Esophagus muscularis mucosa (tissue), 4 donors: Measurements from ENCODE around the gene AREL1. TPM values are rescaled to one million over a fixed set of nuclear protein-coding genes. Genes with fewer than 3 reads are reported as not detected.

Experiments used
- DNase-seq: peaks from one replicate; pipeline ENCODE4 v3.0.0-alpha.2; 2017; ENCODE audit errors: extremely low spot score
- H3K27ac ChIP-seq, 4 donors: fragments of 200-600 bp; sonication (generic); replicated peaks in 1 of 4; 1 replicate in 3 of 4; 2 replicates in 1 of 4; pipeline ENCODE4 v1.5.1; 2016 to 2019; ENCODE audit warnings: mild to moderate bottlenecking in 1 of 4
- H3K27me3 ChIP-seq, 4 donors: fragments of 200-600 bp; sonication (generic); one replicate each; pipeline versions ENCODE4 v1.5.1 to v1.6.0; 2016 to 2019
- H3K36me3 ChIP-seq, 4 donors: fragments of 200-600 bp; sonication (generic); one replicate each; pipeline ENCODE4 v1.5.1; 2016 to 2019
- H3K4me1 ChIP-seq, 4 donors: fragments of 200-600 bp; sonication (generic); one replicate each; pipeline ENCODE4 v1.5.1; 2016 to 2019
- H3K4me3 ChIP-seq, 4 donors: fragments of 200-600 bp; sonication (generic); 1 replicate in 2 of 4; 2 replicates in 2 of 4; pipeline ENCODE4 v1.5.1; 2016 to 2019; ENCODE audit warnings: mild to moderate bottlenecking in 4 of 4, moderate library complexity in 1 of 4
- H3K9me3 ChIP-seq, 4 donors: fragments of 200-600 bp; sonication (generic); 1 replicate in 3 of 4; 2 replicates in 1 of 4; pipeline ENCODE4 v1.5.1; 2016 to 2019
- CTCF ChIP-seq, 3 experiments: fragments of 200-600 bp in 2 of 3; fragments of 450-650 bp in 1 of 3; sonication (generic) in 2 of 3; IDR thresholded peaks; one replicate each; pipeline ENCODE4 v1.5.1; 2017 to 2019; ENCODE audit warnings: antibody characterized with exemption in 3 of 3, mild to moderate bottlenecking in 2 of 3, moderate library complexity in 1 of 3
- EP300 ChIP-seq: sonication (generic); formaldehyde crosslinking; IDR thresholded peaks from one replicate; pipeline ENCODE4 v1.6.1; 2017; ENCODE audit warnings: antibody characterized with exemption
- POLR2A ChIP-seq: fragments of 450-650 bp; IDR thresholded peaks from one replicate; pipeline ENCODE4 v1.6.1; 2017; ENCODE audit warnings: antibody characterized with exemption, moderate library complexity, mild to moderate bottlenecking, low read depth
- POLR2AphosphoS5 ChIP-seq, 2 donors: sonication (generic); formaldehyde crosslinking; IDR thresholded peaks; one replicate each; pipeline ENCODE4 v1.6.1; 2017; ENCODE audit warnings: antibody characterized with exemption in 2 of 2
- WGBS: methylation state at CpG from one replicate; pipeline ENCODE4 v1.1.5; 2018; 5-methylcytosine and 5-hydroxymethylcytosine counted together
- intact Hi-C: fragments of 100-400 bp; cut with DNase I; formaldehyde crosslinking; loops from one replicate; pipeline ENCODE4 v1.15.1; 2023
- total RNA-seq, 4 donors: library from RNA; depleted of rRNA; stranded (reverse); fragments of >200 nt; gene quantifications; one replicate each; pipeline versions ENCODE4 v1.1.0 to v1.2.1, GENCODE V29; 2016

The AREL1 gene
- total RNA-seq, 4 donors from 2014 or later = 12.3 to 21.6 (median 16.2) TPM

- peak overlapping the region in 2 of 4 donors; percentile 19 to 54 for H3K27ac ChIP-seq
- intact Hi-C loops = no loop called here
- 75% methylated on average over 6 of the region's 6 CpGs for WGBS
These were observed 91.3 kb downstream of the AREL1 start for GRCh38 chr14:74621556-74621955.

GRCh38 chr14:74620923-74621322, 92.0 kb downstream of the AREL1 start:
- intact Hi-C loops = no loop called here
- H3K4me3 ChIP-seq = no peak overlapping the region
- H3K27ac ChIP-seq = peak overlapping the region; percentile 19 to 66 (median 59)
- TF ChIP-seq POLR2AphosphoS5 (IDR thresholded peaks at IDR 0.05) = no peak
- DNase-seq = no peak
- H3K4me1 ChIP-seq = peaks cover 31 to 52% (median 42%) of the 10 kb centered on the region in 4 donors
- no peaks in the 10 kb centered on the region for H3K9me3 ChIP-seq
- peaks cover 0 to 16% (median 0%) of the 10 kb centered on the region in 4 donors for H3K27me3 ChIP-seq
- H3K36me3 ChIP-seq = no peaks in the 10 kb centered on the region
- 96% methylated on average over 3 of the region's 3 CpGs for WGBS

More at GRCh38 chr14:74621556-74621955, 91.3 kb downstream of the AREL1 start:
- Histone ChIP-seq H3K9me3 (no peaks in the 10 kb centered on the region), H3K36me3 (no peaks in the 10 kb centered on the region), H3K4me3 (no peak overlapping the region), H3K27me3 (peaks cover 0 to 16% (median 0%) of the 10 kb centered on the region in 4 donors), H3K4me1 (peaks cover 31 to 47% (median 40%) of the 10 kb centered on the region in 4 donors)
- TF ChIP-seq POLR2AphosphoS5 (IDR thresholded peaks at IDR 0.05) (no peak), EP300 (no peak), CTCF (IDR thresholded peaks at IDR 0.05) (no peak)
- DNase-seq = no peak

GRCh38 chr14:74620497-74620921, 92.4 kb downstream of the AREL1 start:
- no peaks in the 10 kb centered on the region for H3K36me3 ChIP-seq
- H3K27me3 ChIP-seq = peaks cover 0 to 21% (median 0%) of the 10 kb centered on the region in 4 donors
- H3K9me3 ChIP-seq = no peaks in the 10 kb centered on the region
- 65% methylated on average over 2 of the region's 2 CpGs for WGBS
- no peak for DNase-seq
- H3K4me1 ChIP-seq = peaks cover 31 to 52% (median 42%) of the 10 kb centered on the region in 4 donors
- intact Hi-C loops = no loop called here
- no peak for TF ChIP-seq CTCF (IDR thresholded peaks at IDR 0.05)
- TF ChIP-seq EP300 = no peak
- no peak for TF ChIP-seq POLR2AphosphoS5 (IDR thresholded peaks at IDR 0.05)
- no peak for TF ChIP-seq POLR2A
- no peak overlapping the region for H3K4me3 ChIP-seq
- H3K27ac ChIP-seq = peak overlapping the region; percentile 54 to 66 (median 60)

DNA sequence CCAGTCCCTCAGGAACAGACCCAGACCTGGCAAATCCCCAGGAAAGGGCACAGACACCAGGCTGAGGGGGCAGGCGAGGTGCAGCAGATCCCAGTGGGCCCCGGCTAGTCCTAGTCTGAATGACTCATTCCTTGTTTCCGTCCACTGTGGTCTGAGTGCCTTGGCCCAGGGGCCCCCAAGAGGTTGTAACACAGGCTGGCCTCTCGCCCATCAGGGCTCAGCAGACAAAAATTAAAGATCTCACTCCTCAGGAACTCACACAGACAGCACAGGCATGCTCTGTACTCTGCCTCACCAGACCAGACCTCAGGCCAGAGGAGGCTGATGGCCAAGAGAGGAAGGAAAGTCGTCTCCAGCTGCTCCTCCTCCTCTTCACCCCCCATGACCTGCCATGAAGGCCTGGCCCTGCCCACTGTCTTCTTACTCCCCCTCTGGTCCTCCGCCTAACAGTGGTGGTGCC, 93.2 kb downstream of the AREL1 start:
- no peak for TF ChIP-seq CTCF (IDR thresholded peaks at IDR 0.05)
- no peak for TF ChIP-seq POLR2A
- TF ChIP-seq EP300 = no peak
- peak; percentile 49 to 51 for TF ChIP-seq POLR2AphosphoS5 (IDR thresholded peaks at IDR 0.05)
- Histone ChIP-seq H3K36me3 (no peaks in the 10 kb centered on the region), H3K4me1 (peaks cover 31 to 52% (median 42%) of the 10 kb centered on the region in 4 donors), H3K27me3 (peaks cover 0 to 23% (median 0%) of the 10 kb centered on the region in 4 donors), H3K4me3 (no peak overlapping the region), H3K9me3 (no peaks in the 10 kb centered on the region), H3K27ac (peak overlapping the region; percentile 54 to 66 (median 60))
- peak; percentile 95 for DNase-seq
- intact Hi-C loops = no loop called here
- WGBS = 61% methylated on average over 3 of the region's 6 CpGs

- no peak for DNase-seq
- WGBS = 66% methylated on average over 6 of the region's 10 CpGs
- TF ChIP-seq EP300 (no peak), POLR2A (no peak), POLR2AphosphoS5 (IDR thresholded peaks at IDR 0.05) (no peak), CTCF (IDR thresholded peaks at IDR 0.05) (no peak)
- Histone ChIP-seq H3K4me3 (no peak overlapping the region), H3K4me1 (peaks cover 34 to 52% (median 42%) of the 10 kb centered on the region in 4 donors), H3K36me3 (no peaks in the 10 kb centered on the region), H3K27ac (peak overlapping the region in 2 of 4 donors; percentile 56 to 58), H3K27me3 (peaks cover 0 to 23% (median 0%) of the 10 kb centered on the region in 4 donors), H3K9me3 (no peaks in the 10 kb centered on the region)
- intact Hi-C loops = no loop called here
These were observed 94.6 kb downstream of the AREL1 start for GRCh38 chr14:74618078-74618952.
